ENCODE measurements around the gene CYP19A1.

DNA sequence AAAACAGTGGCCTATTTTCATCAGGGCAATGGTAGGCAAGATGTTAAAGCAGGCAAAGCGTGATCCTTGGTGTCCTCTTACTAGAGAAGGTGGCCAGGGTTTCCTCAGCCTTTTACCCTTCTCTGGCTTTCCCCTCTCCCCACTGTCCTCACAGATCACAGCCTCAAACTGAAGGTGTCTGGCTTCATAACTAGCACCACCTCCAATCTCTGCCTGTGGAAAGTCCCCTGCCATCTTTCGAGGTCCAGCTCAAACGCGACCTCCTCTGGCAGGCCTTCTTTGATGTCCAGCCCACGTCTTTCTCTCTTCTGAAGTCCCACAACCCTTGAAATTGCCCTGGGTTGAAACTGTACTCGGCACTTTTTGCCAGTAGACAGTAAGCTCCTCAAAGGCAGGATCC is 35.9 kb downstream of the CYP19A1 start:
- TF ChIP-seq, protein P1, sequence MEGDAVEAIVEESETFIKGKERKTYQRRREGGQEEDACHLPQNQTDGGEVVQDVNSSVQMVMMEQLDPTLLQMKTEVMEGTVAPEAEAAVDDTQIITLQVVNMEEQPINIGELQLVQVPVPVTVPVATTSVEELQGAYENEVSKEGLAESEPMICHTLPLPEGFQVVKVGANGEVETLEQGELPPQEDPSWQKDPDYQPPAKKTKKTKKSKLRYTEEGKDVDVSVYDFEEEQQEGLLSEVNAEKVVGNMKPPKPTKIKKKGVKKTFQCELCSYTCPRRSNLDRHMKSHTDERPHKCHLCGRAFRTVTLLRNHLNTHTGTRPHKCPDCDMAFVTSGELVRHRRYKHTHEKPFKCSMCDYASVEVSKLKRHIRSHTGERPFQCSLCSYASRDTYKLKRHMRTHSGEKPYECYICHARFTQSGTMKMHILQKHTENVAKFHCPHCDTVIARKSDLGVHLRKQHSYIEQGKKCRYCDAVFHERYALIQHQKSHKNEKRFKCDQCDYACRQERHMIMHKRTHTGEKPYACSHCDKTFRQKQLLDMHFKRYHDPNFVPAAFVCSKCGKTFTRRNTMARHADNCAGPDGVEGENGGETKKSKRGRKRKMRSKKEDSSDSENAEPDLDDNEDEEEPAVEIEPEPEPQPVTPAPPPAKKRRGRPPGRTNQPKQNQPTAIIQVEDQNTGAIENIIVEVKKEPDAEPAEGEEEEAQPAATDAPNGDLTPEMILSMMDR (IDR thresholded peaks at IDR 0.05): no peak
- TF ChIP-seq POLR2A (IDR thresholded peaks at IDR 0.05): no peak
